Activated T-cell treated with anti-CD3 and anti-CD28 coated beads, Interleukin-2, amount 50 U/mL, for 4 hours (primary cell): Measurements from ENCODE around the gene CUX1. TPM values are rescaled to one million over a fixed set of nuclear protein-coding genes. Genes with fewer than 3 reads are reported as not detected.

ENCODE experiments used
- ATAC-seq, 2 donors: fragments of 200-7000 bp; cut with Tn5 transposase; one replicate each; pipeline ENCODE4 v1.10.0; 2021
- DNase-seq: peaks from one replicate; pipeline ENCODE4 v3.0.0-alpha.2; 2020
- H3K27me3 Mint-ChIP-seq: one replicate; pipeline ENCODE4 v1.8.0; 2021; ENCODE audit warnings: low read depth, mixed read lengths
- H3K36me3 Mint-ChIP-seq: one replicate; pipeline ENCODE4 v1.8.0; 2022; ENCODE audit warnings: mixed read lengths; ENCODE audit not compliant: insufficient read depth
- H3K4me1 Mint-ChIP-seq: one replicate; pipeline ENCODE4 v1.8.0; 2021; ENCODE audit warnings: low read depth, mixed read lengths
- H3K4me3 Mint-ChIP-seq: one replicate; pipeline ENCODE4 v1.8.0; 2021; ENCODE audit warnings: mild to moderate bottlenecking, moderate library complexity, mixed read lengths
- H3K9me3 Mint-ChIP-seq: one replicate; pipeline ENCODE4 v1.8.0; 2021; ENCODE audit warnings: mixed read lengths
- total RNA-seq, 3 donors: library from RNA; stranded (reverse); gene quantifications; one replicate each; pipeline ENCODE4 v1.2.1, GENCODE V29; 2021

The CUX1 gene
- total RNA-seq, 3 donors from 2014 or later, result 18.6 to 21.6 (median 20.7) TPM

- Mint-ChIP-seq H3K36me3 (peaks cover 26% of the 10 kb centered on the region), H3K4me1 (no peaks in the 10 kb centered on the region), H3K9me3 (no peaks in the 10 kb centered on the region), H3K4me3 (no peak overlapping the region), H3K27me3 (no peaks in the 10 kb centered on the region)
- no peak for ATAC-seq
- no peak for DNase-seq
These were observed 384.1 kb downstream of the CUX1 start for GRCh38 chr7:102201576-102201975.

- no peaks in the 10 kb centered on the region for H3K4me1 Mint-ChIP-seq
- H3K9me3 Mint-ChIP-seq, result no peaks in the 10 kb centered on the region
- peaks cover 24% of the 10 kb centered on the region for H3K36me3 Mint-ChIP-seq
- no peak for ATAC-seq
- no peaks in the 10 kb centered on the region for H3K27me3 Mint-ChIP-seq
- no peak for DNase-seq
- H3K4me3 Mint-ChIP-seq, result no peak overlapping the region
These were observed 385.1 kb downstream of the CUX1 start for GRCh38 chr7:102202556-102202955.

GRCh38 chr7:102203218-102203617, 385.8 kb downstream of the CUX1 start:
- Mint-ChIP-seq H3K4me3 (no peak overlapping the region), H3K27me3 (no peaks in the 10 kb centered on the region)

GRCh38 chr7:102204212-102204611, 386.8 kb downstream of the CUX1 start:
- no peak for ATAC-seq
- Mint-ChIP-seq H3K4me1 (no peaks in the 10 kb centered on the region), H3K27me3 (no peaks in the 10 kb centered on the region), H3K4me3 (no peak overlapping the region), H3K9me3 (no peaks in the 10 kb centered on the region), H3K36me3 (peaks cover 25% of the 10 kb centered on the region)
- no peak for DNase-seq

More at GRCh38 chr7:102203218-102203617, 385.8 kb downstream of the CUX1 start:
- DNase-seq (no peak), ATAC-seq (no peak)
- H3K9me3 Mint-ChIP-seq, result no peaks in the 10 kb centered on the region
- no peaks in the 10 kb centered on the region for H3K4me1 Mint-ChIP-seq
- peaks cover 24% of the 10 kb centered on the region for H3K36me3 Mint-ChIP-seq

- Mint-ChIP-seq H3K4me3 (no peak overlapping the region), H3K27me3 (no peaks in the 10 kb centered on the region), H3K9me3 (no peaks in the 10 kb centered on the region), H3K4me1 (no peaks in the 10 kb centered on the region), H3K36me3 (peaks cover 23% of the 10 kb centered on the region)
- DNase-seq, result no peak
- no peak for ATAC-seq
These were observed 388.5 kb downstream of the CUX1 start for GRCh38 chr7:102205915-102206314.

- Mint-ChIP-seq H3K4me3 (no peak overlapping the region), H3K9me3 (no peaks in the 10 kb centered on the region), H3K4me1 (no peaks in the 10 kb centered on the region), H3K27me3 (no peaks in the 10 kb centered on the region), H3K36me3 (peaks cover 22% of the 10 kb centered on the region)
- ATAC-seq (no peak), DNase-seq (no peak)
These were observed 391.4 kb downstream of the CUX1 start for GRCh38 chr7:102208826-102209225.

- ATAC-seq (no peak), DNase-seq (no peak)
- no peaks in the 10 kb centered on the region for H3K4me1 Mint-ChIP-seq
- H3K27me3 Mint-ChIP-seq, result no peaks in the 10 kb centered on the region
- peaks cover 20% of the 10 kb centered on the region for H3K36me3 Mint-ChIP-seq
- H3K9me3 Mint-ChIP-seq, result no peaks in the 10 kb centered on the region
- H3K4me3 Mint-ChIP-seq, result no peak overlapping the region
These were observed 393.4 kb downstream of the CUX1 start for GRCh38 chr7:102210787-102211186.

GRCh38 chr7:102211590-102212550, 394.4 kb downstream of the CUX1 start:
- H3K4me3 Mint-ChIP-seq, result no peak overlapping the region
- H3K36me3 Mint-ChIP-seq, result peaks cover 16% of the 10 kb centered on the region
- no peak for ATAC-seq
- no peaks in the 10 kb centered on the region for H3K27me3 Mint-ChIP-seq
- no peaks in the 10 kb centered on the region for H3K4me1 Mint-ChIP-seq
- no peak for DNase-seq
- no peaks in the 10 kb centered on the region for H3K9me3 Mint-ChIP-seq

- Mint-ChIP-seq H3K4me1 (no peaks in the 10 kb centered on the region), H3K9me3 (no peaks in the 10 kb centered on the region), H3K27me3 (no peaks in the 10 kb centered on the region), H3K36me3 (peaks cover 11% of the 10 kb centered on the region), H3K4me3 (no peak overlapping the region)
- ATAC-seq (no peak), DNase-seq (no peak)
These were observed 397.1 kb downstream of the CUX1 start for GRCh38 chr7:102214477-102215072.

GRCh38 chr7:102215256-102215655, 397.8 kb downstream of the CUX1 start:
- Mint-ChIP-seq H3K4me1 (no peaks in the 10 kb centered on the region), H3K36me3 (peaks cover 13% of the 10 kb centered on the region), H3K4me3 (no peak overlapping the region), H3K9me3 (no peaks in the 10 kb centered on the region), H3K27me3 (no peaks in the 10 kb centered on the region)
- no peak for DNase-seq
- no peak for ATAC-seq

GRCh38 chr7:102215711-102216110, 398.3 kb downstream of the CUX1 start:
- DNase-seq (no peak), ATAC-seq (no peak)
- H3K27me3 Mint-ChIP-seq, result no peaks in the 10 kb centered on the region
- H3K36me3 Mint-ChIP-seq, result peaks cover 13% of the 10 kb centered on the region
- H3K4me1 Mint-ChIP-seq, result no peaks in the 10 kb centered on the region
- no peaks in the 10 kb centered on the region for H3K9me3 Mint-ChIP-seq
- no peak overlapping the region for H3K4me3 Mint-ChIP-seq

- H3K9me3 Mint-ChIP-seq, result no peaks in the 10 kb centered on the region
- H3K4me3 Mint-ChIP-seq, result no peak overlapping the region
- H3K36me3 Mint-ChIP-seq, result peaks cover 13% of the 10 kb centered on the region
- no peaks in the 10 kb centered on the region for H3K4me1 Mint-ChIP-seq
- no peaks in the 10 kb centered on the region for H3K27me3 Mint-ChIP-seq
- no peak for ATAC-seq
- no peak for DNase-seq
These were observed 399.3 kb downstream of the CUX1 start for GRCh38 chr7:102216573-102217314.

GRCh38 chr7:102220229-102220850, 402.9 kb downstream of the CUX1 start:
- H3K36me3 Mint-ChIP-seq, result peaks cover 9% of the 10 kb centered on the region

More at GRCh38 chr7:102220229-102220850, 402.9 kb downstream of the CUX1 start:
- Mint-ChIP-seq H3K9me3 (no peaks in the 10 kb centered on the region), H3K4me3 (no peak overlapping the region), H3K4me1 (no peaks in the 10 kb centered on the region), H3K27me3 (no peaks in the 10 kb centered on the region)
- ATAC-seq (no peak), DNase-seq (no peak)
